ENCODE measurements around the gene TIAM2. TPM values are rescaled to one million over a fixed set of nuclear protein-coding genes. Genes with fewer than 3 reads are reported as not detected.

Gene TIAM2
- total and polyA plus RNA-seq, 8 donors = 2.0 to 9.2 (median 3.4) TPM

DNA sequence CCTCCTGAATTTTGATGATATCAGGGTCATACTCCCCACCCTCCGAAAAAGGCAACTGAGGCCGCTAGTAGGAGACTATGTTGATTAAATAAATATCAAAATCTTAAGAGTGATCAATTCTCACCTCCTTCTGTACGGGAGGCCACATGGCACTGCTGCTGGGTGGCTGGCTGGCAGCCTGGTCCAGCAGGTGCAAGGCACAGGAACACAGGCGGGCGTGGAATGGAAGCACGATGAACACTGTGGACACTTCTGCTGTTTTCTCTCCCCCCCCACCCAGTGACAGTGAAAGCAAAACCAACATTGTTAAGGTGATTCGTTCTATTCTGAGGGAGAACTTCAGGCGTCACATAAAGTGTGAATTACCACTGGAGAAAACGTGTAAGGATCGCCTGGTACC, 259.0 kb downstream of the TIAM2 start:
- TF ChIP-seq, protein P1, sequence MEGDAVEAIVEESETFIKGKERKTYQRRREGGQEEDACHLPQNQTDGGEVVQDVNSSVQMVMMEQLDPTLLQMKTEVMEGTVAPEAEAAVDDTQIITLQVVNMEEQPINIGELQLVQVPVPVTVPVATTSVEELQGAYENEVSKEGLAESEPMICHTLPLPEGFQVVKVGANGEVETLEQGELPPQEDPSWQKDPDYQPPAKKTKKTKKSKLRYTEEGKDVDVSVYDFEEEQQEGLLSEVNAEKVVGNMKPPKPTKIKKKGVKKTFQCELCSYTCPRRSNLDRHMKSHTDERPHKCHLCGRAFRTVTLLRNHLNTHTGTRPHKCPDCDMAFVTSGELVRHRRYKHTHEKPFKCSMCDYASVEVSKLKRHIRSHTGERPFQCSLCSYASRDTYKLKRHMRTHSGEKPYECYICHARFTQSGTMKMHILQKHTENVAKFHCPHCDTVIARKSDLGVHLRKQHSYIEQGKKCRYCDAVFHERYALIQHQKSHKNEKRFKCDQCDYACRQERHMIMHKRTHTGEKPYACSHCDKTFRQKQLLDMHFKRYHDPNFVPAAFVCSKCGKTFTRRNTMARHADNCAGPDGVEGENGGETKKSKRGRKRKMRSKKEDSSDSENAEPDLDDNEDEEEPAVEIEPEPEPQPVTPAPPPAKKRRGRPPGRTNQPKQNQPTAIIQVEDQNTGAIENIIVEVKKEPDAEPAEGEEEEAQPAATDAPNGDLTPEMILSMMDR (IDR thresholded peaks at IDR 0.05) = no peak
- H3K9me3 ChIP-seq = no peaks in the 10 kb centered on the region
- no peak overlapping the region for H3K27ac ChIP-seq
- H3K4me1 ChIP-seq = no peaks in the 10 kb centered on the region
- DNase-seq (no peak), ATAC-seq (no peak), FAIRE-seq (no peak)
- intact Hi-C loops (cut with DNase I) = no loop called here
- peaks cover 1 to 32% (median 4%) of the 10 kb centered on the region in 3 donors for H3K36me3 ChIP-seq
- no peaks in the 10 kb centered on the region for H3K27me3 ChIP-seq
- no peak overlapping the region for H3K4me3 ChIP-seq
- WGBS, 2 donors = 88 to 92% methylated on average over 10 of the region's 10 CpGs

DNA sequence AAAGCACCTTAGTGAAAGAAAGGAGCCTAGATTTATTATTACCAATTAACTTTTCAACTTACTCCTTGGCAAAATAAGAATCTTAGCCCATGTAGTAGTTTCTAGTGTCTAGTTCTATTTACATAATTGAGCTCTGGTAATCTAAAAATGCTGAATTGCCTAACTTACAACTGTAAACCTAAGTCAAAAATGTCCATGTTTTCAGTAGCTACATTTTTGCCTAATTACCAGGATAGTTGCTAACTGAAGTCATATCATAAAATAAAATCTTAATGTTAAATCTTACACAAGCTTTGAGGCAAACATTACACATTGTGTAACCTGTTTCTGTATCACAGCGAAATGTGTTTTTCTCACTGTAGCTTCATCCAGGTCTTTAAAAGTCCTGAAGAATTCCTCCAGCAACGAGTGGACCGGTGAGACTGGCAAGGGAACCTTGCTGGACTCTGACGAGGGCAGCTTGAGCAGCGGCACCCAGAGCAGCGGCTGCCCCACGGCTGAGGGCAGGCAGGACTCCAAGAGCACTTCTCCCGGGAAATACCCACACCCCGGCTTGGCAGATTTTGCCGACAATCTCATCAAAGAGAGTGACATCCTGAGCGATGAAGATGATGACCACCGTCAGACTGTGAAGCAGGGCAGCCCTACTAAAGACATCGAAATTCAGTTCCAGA, 261.1 kb downstream of the TIAM2 start:
- Histone ChIP-seq H3K27ac (no peak overlapping the region), H3K4me3 (no peak overlapping the region), H3K27me3 (no peaks in the 10 kb centered on the region), H3K36me3 (peaks cover 4 to 32% (median 8%) of the 10 kb centered on the region in 3 donors), H3K9me3 (no peaks in the 10 kb centered on the region), H3K4me1 (no peaks in the 10 kb centered on the region)
- no peak for FAIRE-seq
- TF ChIP-seq, protein P1 (IDR thresholded peaks at IDR 0.05) = no peak
- WGBS, 2 donors = 80 to 85% methylated on average over 13 of the region's 13 CpGs
- no peak for DNase-seq
- intact Hi-C loops (cut with DNase I) = no loop called here
- no peak for ATAC-seq

DNA sequence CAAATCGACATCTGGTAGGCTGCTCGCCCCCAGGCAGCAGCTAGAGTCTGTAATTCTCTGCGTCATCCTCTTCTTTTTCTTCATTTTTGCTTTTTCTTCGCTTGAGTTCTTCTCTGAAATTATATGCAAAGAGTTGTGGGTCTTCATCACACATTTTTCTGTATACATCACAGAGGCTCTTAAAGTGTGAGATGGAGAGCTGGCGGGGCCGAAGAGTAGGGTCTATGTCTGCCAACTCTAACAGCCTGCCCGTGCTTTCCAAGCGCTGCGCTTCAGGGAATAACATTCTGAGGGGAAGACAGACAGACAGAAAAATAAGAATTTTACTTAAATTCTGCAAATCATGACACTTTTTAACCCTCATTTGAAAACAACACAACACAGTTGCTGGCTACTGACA, 262.7 kb downstream of the TIAM2 start:
- Histone ChIP-seq H3K4me3 (no peak overlapping the region), H3K36me3 (peaks cover 4 to 31% (median 8%) of the 10 kb centered on the region in 3 donors), H3K9me3 (no peaks in the 10 kb centered on the region), H3K27me3 (no peaks in the 10 kb centered on the region), H3K27ac (no peak overlapping the region), H3K4me1 (no peaks in the 10 kb centered on the region)
- no peak for ATAC-seq
- intact Hi-C loops (cut with DNase I) = no loop called here
- no peak for DNase-seq
- 96 to 98% methylated on average over 9 of the region's 9 CpGs for WGBS, 2 donors
- FAIRE-seq = no peak
- TF ChIP-seq, protein P1 (IDR thresholded peaks at IDR 0.05) = no peak

DNA sequence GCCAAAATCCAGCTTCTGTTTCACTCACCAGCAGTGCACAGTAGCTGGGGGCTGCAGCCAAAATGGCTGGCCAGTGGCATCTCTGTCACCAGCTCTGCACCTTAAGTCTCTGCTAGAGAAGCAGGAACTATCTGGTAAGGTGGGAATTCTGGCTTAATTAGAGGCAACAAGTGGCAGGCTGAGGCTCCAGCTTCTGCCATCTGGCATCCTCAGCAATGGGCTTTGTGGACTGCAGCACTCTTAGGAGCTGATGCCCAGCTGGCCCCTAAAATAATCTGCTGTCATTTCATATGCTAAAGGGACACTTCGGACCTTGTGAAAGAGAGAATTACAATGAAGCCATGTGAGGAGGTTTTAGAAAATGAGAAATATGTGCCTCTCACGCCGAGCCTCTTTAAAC, 264.1 kb downstream of the TIAM2 start:
- no peak for DNase-seq
- Histone ChIP-seq H3K27me3 (no peaks in the 10 kb centered on the region), H3K4me1 (no peaks in the 10 kb centered on the region), H3K4me3 (no peak overlapping the region), H3K9me3 (no peaks in the 10 kb centered on the region), H3K36me3 (peaks cover 4 to 27% (median 8%) of the 10 kb centered on the region in 3 donors), H3K27ac (no peak overlapping the region)
- WGBS, 2 donors = 90 to 94% methylated on average over 3 of the region's 3 CpGs
- ATAC-seq = no peak
- TF ChIP-seq, protein P1 (IDR thresholded peaks at IDR 0.05) = no peak
- no peak for FAIRE-seq
- intact Hi-C loops (cut with DNase I) = no loop called here

DNA sequence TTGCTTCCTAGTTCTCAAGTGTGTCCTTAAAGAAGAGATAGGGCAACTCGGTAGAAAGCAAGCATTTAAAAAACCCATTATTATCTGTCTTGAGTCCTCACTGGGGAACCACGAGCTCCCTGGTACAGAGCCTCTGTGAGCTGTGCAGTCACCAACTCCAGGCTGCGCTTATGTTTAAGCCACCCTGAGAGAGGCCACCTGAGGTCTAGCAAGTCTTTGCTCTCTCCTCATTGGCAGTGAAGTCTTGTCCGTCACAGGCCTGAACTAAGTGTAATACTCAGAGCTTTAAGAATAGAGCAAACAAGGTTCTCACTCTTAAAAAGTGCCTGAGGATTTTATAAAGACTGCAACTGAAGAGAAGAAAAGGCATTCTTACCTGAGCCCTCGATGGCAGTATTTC, 264.8 kb downstream of the TIAM2 start:
- H3K4me3 ChIP-seq = no peak overlapping the region
- H3K36me3 ChIP-seq = peaks cover 4 to 27% (median 8%) of the 10 kb centered on the region in 3 donors
- TF ChIP-seq, protein P1 (IDR thresholded peaks at IDR 0.05) = no peak
- FAIRE-seq = no peak
- H3K4me1 ChIP-seq = no peaks in the 10 kb centered on the region
- no peaks in the 10 kb centered on the region for H3K27me3 ChIP-seq
- intact Hi-C loops (cut with DNase I) = no loop called here
- H3K9me3 ChIP-seq = no peaks in the 10 kb centered on the region
- no peak for DNase-seq
- ATAC-seq = no peak
- H3K27ac ChIP-seq = no peak overlapping the region
- WGBS, 2 donors = 88 to 90% methylated on average over 5 of the region's 5 CpGs

Measured in pancreas (tissue), 10 donors.